Activated T-cell treated with anti-CD3 and anti-CD28 coated beads for 24 hours (primary cell): ENCODE data around the gene VEZF1.

Experiments
- DNase-seq: peaks from one replicate; pipeline ENCODE4 v3.0.0-alpha.2; 2020; ENCODE audit warnings: low read depth

Gene VEZF1

GRCh38 chr17:57949649-57950048 lies 38.4 kb downstream of the VEZF1 start:
- DNase-seq, result no peak

- no peak for DNase-seq
Observed at GRCh38 chr17:57948555-57949420, 39.3 kb downstream of the VEZF1 start.

GRCh38 chr17:57948169-57948554 lies 39.9 kb downstream of the VEZF1 start:
- no peak for DNase-seq

- DNase-seq, result no peak
Observed at GRCh38 chr17:57947369-57947768, 40.7 kb downstream of the VEZF1 start.

- DNase-seq, result no peak
Observed at GRCh38 chr17:57946798-57947358, 41.2 kb downstream of the VEZF1 start.

- DNase-seq, result no peak
Observed at GRCh38 chr17:57945996-57946797, 41.9 kb downstream of the VEZF1 start.

- no peak for DNase-seq
Observed at GRCh38 chr17:57944908-57945307, 43.1 kb downstream of the VEZF1 start.

- DNase-seq, result no peak
Observed at GRCh38 chr17:57943645-57944044, 44.4 kb downstream of the VEZF1 start.

- DNase-seq, result no peak
Observed at GRCh38 chr17:57943140-57943539, 44.9 kb downstream of the VEZF1 start.

- DNase-seq, result no peak
Observed at GRCh38 chr17:57941384-57942370, 46.4 kb downstream of the VEZF1 start.

GRCh38 chr17:57940653-57941329 lies 47.3 kb downstream of the VEZF1 start:
- peak; percentile 8 for DNase-seq

- DNase-seq, result no peak
Observed at GRCh38 chr17:57940231-57940630, 47.8 kb downstream of the VEZF1 start.

GRCh38 chr17:57939797-57940196 lies 48.3 kb downstream of the VEZF1 start:
- no peak for DNase-seq

GRCh38 chr17:57938061-57938502 lies 50.0 kb downstream of the VEZF1 start:
- DNase-seq, result no peak

GRCh38 chr17:57937492-57937891 lies 50.6 kb downstream of the VEZF1 start:
- no peak for DNase-seq

GRCh38 chr17:57935833-57936807 lies 51.9 kb downstream of the VEZF1 start:
- DNase-seq, result no peak

- no peak for DNase-seq
Observed at GRCh38 chr17:57931488-57932137, 56.4 kb downstream of the VEZF1 start.

GRCh38 chr17:57930239-57930638 lies 57.8 kb downstream of the VEZF1 start:
- no peak for DNase-seq

- no peak for DNase-seq
Observed at GRCh38 chr17:57929386-57929785, 58.7 kb downstream of the VEZF1 start.
